ENCODE data around the gene CCDC24.

CCDC24 gene

DNA sequence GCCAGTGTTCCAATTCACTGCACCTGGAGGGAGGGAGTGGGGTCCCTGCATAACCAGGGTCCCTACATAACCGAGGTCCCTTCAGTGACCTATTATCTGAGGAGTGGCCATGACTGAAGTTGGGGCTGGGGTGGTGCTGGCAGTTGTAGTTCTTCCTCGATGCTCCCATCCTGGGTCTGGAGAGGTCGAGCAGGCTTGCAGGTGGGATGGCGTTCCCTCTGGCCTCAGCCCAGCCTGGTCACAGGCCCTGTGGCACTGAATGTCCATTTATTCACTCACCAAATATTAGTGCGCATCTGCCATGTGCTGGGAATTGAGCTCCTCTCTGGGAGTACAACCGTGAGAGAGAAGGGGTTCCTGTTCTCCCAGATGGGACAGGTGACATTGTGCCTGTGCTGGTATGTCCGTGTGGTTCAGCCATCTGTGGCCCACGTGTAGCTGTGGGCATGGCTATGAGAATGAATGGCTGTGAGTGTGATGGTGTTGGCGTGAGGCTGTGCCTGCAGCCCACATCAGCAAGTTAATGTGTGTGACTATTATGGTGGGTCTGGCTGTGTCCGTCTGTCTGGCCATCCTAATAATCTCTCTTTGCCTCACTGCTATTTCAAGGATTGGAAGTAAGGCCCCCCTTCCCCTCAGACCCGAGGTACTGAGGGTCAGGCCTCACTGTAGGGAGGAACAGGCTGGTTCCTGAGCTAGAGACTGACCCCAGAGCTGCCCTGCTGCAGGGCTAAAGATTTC lies 43.7 kb downstream of the CCDC24 start:
- no peaks in the 10 kb centered on the region for H3K9me3 ChIP-seq (ENCODE audit: insufficient read depth, low read depth, low read length)
- no peak overlapping the region for H2AFZ ChIP-seq (ENCODE audit: low read length)
- H3K79me2 ChIP-seq (ENCODE audit: insufficient read depth, low read length), result no peaks in the 10 kb centered on the region
- H3K36me3 ChIP-seq (ENCODE audit: insufficient read depth, low read length), result no peaks in the 10 kb centered on the region
- no peaks in the 10 kb centered on the region for H3K27me3 ChIP-seq (ENCODE audit: insufficient read depth, low read length, poor library complexity, severe bottlenecking)
- H3K4me2 ChIP-seq (ENCODE audit: low read depth, low read length, poor library complexity, severe bottlenecking), result no peak overlapping the region
- TF ChIP-seq, protein P1, sequence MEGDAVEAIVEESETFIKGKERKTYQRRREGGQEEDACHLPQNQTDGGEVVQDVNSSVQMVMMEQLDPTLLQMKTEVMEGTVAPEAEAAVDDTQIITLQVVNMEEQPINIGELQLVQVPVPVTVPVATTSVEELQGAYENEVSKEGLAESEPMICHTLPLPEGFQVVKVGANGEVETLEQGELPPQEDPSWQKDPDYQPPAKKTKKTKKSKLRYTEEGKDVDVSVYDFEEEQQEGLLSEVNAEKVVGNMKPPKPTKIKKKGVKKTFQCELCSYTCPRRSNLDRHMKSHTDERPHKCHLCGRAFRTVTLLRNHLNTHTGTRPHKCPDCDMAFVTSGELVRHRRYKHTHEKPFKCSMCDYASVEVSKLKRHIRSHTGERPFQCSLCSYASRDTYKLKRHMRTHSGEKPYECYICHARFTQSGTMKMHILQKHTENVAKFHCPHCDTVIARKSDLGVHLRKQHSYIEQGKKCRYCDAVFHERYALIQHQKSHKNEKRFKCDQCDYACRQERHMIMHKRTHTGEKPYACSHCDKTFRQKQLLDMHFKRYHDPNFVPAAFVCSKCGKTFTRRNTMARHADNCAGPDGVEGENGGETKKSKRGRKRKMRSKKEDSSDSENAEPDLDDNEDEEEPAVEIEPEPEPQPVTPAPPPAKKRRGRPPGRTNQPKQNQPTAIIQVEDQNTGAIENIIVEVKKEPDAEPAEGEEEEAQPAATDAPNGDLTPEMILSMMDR (conservative IDR thresholded peaks at IDR 0.05; ENCODE audit: low read length), result no peak
- TF ChIP-seq EZH2phosphoT487 (IDR thresholded peaks at IDR 0.05; ENCODE audit: borderline replicate concordance), result no peak
- H3K4me3 ChIP-seq (ENCODE audit: low read length, poor library complexity, severe bottlenecking), result no peak overlapping the region
- peaks cover 9% of the 10 kb centered on the region for H3K4me1 ChIP-seq (ENCODE audit: insufficient read depth, low read length, poor library complexity, severe bottlenecking)
- H3F3A ChIP-seq (ENCODE audit: low read depth), result no peaks in the 10 kb centered on the region
- H4K20me1 ChIP-seq (ENCODE audit: insufficient read depth, low read length, poor library complexity, severe bottlenecking), result no peaks in the 10 kb centered on the region
- no peaks in the 10 kb centered on the region for H3K9me2 ChIP-seq (replicated peaks; ENCODE audit: low read depth, low read length)
- no peak overlapping the region for H3K9ac ChIP-seq (ENCODE audit: low read depth, low read length, poor library complexity, severe bottlenecking)

DNA sequence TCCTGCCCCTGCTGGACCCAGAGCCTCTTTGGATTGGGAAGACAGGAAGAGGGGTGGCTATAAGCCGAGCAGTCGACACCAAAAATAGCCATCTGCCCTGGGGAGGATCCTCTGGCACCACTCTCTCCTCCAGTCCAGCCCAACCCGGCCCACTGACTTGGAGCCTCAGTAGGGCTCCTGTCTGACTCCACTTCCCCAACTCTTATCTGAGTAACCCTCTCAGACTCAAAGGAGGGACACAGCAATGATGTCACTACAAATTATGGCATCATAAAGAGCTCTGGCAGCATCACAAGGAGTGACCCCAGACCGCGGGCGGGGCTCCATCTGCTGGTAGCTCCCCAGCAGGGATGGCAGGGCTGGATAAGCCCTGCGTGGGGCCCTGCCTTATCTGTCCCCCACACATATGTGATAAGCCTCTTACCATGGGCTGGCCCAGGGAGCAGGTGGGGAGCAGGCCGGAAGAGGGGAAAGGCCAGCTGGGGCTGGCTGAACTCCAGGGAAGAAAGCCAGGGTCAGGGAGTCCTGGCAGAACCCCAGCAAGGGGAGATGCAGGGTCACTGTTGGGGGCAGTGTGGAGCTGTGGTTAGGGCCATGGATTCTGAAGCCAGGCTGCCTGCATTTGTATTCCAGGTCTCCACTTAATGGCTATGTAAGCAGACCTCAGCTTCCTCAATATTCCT lies 44.5 kb downstream of the CCDC24 start:
- Histone ChIP-seq H3K27me3 (ENCODE audit: insufficient read depth, low read length, poor library complexity, severe bottlenecking) (no peaks in the 10 kb centered on the region), H2AFZ (ENCODE audit: low read length) (no peak overlapping the region), H3K9ac (ENCODE audit: low read depth, low read length, poor library complexity, severe bottlenecking) (no peak overlapping the region), H3K4me3 (ENCODE audit: low read length, poor library complexity, severe bottlenecking) (no peak overlapping the region), H3K4me2 (ENCODE audit: low read depth, low read length, poor library complexity, severe bottlenecking) (no peak overlapping the region), H3K9me3 (ENCODE audit: insufficient read depth, low read depth, low read length) (no peaks in the 10 kb centered on the region), H3K79me2 (ENCODE audit: insufficient read depth, low read length) (no peaks in the 10 kb centered on the region), H3F3A (ENCODE audit: low read depth) (no peaks in the 10 kb centered on the region), H3K36me3 (ENCODE audit: insufficient read depth, low read length) (no peaks in the 10 kb centered on the region), H4K20me1 (ENCODE audit: insufficient read depth, low read length, poor library complexity, severe bottlenecking) (no peaks in the 10 kb centered on the region), H3K9me2 (replicated peaks; ENCODE audit: low read depth, low read length) (no peaks in the 10 kb centered on the region), H3K4me1 (ENCODE audit: insufficient read depth, low read length, poor library complexity, severe bottlenecking) (peaks cover 5% of the 10 kb centered on the region)
- TF ChIP-seq EZH2phosphoT487 (IDR thresholded peaks at IDR 0.05; ENCODE audit: borderline replicate concordance), result no peak
- TF ChIP-seq, protein P1 (conservative IDR thresholded peaks at IDR 0.05; ENCODE audit: low read length), result no peak

DNA sequence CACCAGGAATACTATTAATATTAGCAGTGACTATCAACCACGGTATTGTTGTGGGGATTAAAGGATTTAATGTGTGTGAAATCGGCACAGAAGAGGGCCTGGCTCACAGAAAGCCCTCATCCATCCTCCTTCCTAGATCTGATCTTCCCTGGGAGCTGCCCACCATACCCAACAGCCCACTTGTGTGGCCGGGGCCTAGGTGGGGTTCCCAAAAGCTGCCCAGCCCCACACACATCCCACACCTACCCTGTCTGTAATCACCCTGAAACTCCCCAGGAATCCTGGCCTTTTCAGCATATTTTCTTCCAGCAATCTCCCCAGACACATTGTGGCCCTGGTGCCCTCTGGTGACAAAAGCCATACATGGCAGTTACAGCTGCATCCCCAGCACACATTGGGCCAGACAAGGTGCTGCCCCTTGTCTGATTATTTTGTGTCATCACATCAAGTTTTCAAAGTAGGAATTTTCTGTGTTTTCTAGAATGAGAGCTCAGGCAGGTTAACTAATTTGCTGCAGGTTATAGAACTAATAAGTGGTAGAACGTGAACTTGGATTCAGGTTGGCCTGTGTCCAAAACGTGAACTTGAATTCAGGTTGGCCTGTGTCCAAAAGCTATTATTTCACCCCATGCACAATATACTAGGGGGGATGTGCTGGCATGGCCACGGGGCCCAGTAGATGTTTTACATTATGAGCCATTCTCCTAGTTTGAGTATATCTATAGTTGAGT lies 45.2 kb downstream of the CCDC24 start:
- H3K4me3 ChIP-seq (ENCODE audit: low read length, poor library complexity, severe bottlenecking), result no peak overlapping the region
- no peaks in the 10 kb centered on the region for H3K9me2 ChIP-seq (replicated peaks; ENCODE audit: low read depth, low read length)
- no peak overlapping the region for H3K9ac ChIP-seq (ENCODE audit: low read depth, low read length, poor library complexity, severe bottlenecking)
- H4K20me1 ChIP-seq (ENCODE audit: insufficient read depth, low read length, poor library complexity, severe bottlenecking), result no peaks in the 10 kb centered on the region
- H3K79me2 ChIP-seq (ENCODE audit: insufficient read depth, low read length), result no peaks in the 10 kb centered on the region
- no peak overlapping the region for H3K4me2 ChIP-seq (ENCODE audit: low read depth, low read length, poor library complexity, severe bottlenecking)
- H3K4me1 ChIP-seq (ENCODE audit: insufficient read depth, low read length, poor library complexity, severe bottlenecking), result no peaks in the 10 kb centered on the region
- no peaks in the 10 kb centered on the region for H3K36me3 ChIP-seq (ENCODE audit: insufficient read depth, low read length)
- H2AFZ ChIP-seq (ENCODE audit: low read length), result no peak overlapping the region
- TF ChIP-seq, protein P1 (conservative IDR thresholded peaks at IDR 0.05; ENCODE audit: low read length), result peak; percentile 88
- no peak for TF ChIP-seq EZH2phosphoT487 (IDR thresholded peaks at IDR 0.05; ENCODE audit: borderline replicate concordance)
- no peaks in the 10 kb centered on the region for H3K27me3 ChIP-seq (ENCODE audit: insufficient read depth, low read length, poor library complexity, severe bottlenecking)
- no peaks in the 10 kb centered on the region for H3F3A ChIP-seq (ENCODE audit: low read depth)
- H3K9me3 ChIP-seq (ENCODE audit: insufficient read depth, low read depth, low read length), result no peaks in the 10 kb centered on the region

Measured in Loucy (cell line).